ENCODE measurements around the gene NUDT8.

NUDT8 gene

GRCh38 chr11:67586568-67587250 is 43.0 kb downstream of the NUDT8 start:
- no peak for DNase-seq

- DNase-seq: peak in 1 of 3 experiments; percentile 22
Measured at GRCh38 chr11:67585911-67586310, 43.8 kb downstream of the NUDT8 start.

DNA sequence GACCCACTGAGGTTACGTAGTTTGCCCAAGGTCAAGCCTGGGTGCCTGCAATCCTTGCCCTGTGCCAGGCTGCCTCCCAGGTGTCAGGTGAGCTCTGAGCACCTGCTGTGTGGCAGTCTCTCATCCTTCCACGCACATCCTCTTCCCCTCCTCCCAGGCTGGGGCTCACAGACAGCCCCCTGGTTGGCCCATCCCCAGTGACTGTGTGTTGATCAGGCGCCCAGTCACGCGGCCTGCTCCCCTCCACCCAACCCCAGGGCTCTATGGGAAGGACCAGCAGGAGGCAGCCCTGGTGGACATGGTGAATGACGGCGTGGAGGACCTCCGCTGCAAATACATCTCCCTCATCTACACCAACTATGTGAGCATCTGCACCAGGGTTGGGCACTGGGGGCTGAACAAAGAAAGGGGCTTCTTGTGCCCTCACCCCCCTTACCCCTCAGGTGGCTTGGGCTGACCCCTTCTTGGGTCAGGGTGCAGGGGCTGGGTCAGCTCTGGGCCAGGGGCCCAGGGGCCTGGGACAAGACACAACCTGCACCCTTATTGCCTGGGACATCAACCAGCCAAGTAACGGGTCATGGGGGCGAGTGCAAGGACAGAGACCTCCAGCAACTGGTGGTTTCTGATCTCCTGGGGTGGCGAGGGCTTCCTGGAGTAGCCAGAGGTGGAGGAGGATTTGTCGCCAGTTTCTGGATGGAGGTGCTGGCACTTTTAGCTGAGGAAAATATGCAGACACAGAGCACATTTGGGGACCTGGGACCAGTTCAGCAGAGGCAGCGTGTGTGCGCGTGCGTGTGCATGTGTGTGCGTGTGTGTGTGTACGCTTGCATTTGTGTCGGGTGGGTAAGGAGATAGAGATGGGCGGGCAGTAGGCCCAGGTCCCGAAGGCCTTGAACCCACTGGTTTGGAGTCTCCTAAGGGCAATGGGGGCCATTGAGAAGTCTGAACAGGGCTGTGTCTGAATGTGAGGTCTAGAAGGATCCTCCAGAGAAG is 44.6 kb downstream of the NUDT8 start:
- peak in 2 of 3 experiments; percentile 34 to 58 for DNase-seq

DNA sequence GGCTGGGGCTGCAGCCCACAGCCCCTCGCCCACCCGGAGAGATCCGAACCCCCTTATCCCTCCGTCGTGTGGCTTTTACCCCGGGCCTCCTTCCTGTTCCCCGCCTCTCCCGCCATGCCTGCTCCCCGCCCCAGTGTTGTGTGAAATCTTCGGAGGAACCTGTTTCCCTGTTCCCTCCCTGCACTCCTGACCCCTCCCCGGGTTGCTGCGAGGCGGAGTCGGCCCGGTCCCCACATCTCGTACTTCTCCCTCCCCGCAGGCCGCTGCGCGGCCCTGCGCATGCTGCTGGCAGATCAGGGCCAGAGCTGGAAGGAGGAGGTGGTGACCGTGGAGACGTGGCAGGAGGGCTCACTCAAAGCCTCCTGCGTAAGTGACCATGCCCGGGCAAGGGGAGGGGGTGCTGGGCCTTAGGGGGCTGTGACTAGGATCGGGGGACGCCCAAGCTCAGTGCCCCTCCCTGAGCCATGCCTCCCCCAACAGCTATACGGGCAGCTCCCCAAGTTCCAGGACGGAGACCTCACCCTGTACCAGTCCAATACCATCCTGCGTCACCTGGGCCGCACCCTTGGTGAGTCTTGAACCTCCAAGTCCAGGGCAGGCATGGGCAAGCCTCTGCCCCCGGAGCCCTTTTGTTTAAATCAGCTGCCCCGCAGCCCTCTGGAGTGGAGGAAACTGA is 45.4 kb downstream of the NUDT8 start:
- DNase-seq: peak; percentile 22 to 85 (median 82)

- peak; percentile 63 to 96 (median 94) for DNase-seq
Measured at GRCh38 chr11:67583247-67584204, 46.2 kb downstream of the NUDT8 start, which contains the start of gene GSTP1. Gene GSTP1, plus strand, starts transcription at chr11:67583812. Its CDS starts 32 bp downstream, at chr11:67583844.

DNA sequence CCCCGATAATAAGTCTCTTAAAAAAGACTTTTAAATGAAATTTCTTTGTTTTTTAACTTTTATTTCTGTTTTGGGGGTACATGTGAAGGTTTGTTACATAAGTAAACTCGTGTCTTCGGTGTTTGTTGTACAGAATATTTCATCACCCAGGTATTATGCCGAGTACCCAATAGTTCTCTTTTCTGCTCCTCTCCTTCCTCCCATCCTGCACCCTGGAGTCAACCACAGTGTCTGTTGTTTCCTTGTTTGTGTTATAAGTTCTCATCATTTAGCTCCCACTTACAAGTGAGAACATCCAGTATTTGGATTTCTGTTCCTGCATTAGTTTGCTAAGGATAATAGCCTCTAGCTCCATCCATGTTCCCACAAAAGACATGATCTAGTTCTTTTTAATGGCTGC is 47.7 kb downstream of the NUDT8 start:
- peak in 1 of 3 experiments; percentile 70 for DNase-seq

- peak in 2 of 3 experiments; percentile 38 to 70 for DNase-seq
Measured at GRCh38 chr11:67581469-67581868, 48.3 kb downstream of the NUDT8 start.

DNA sequence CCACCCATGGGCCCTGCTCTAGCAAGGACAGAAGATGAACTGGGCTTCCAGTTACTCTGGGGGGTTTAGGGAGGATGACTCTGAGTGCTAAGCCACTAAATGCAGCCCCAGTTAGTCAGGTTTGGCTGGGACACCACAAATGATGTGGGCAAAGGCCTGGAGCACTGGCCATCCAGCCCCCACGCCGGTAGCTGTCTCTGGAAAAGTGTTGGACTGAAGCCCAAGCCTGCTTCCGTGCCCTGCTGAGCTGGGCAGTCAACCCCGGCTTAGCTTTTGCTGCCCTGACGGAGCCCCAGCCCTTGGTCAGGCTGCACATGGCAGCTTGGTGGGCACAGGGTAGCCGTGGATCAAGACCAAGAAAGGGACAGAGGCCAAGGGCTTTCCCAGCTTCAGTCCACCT is 51.8 kb downstream of the NUDT8 start:
- no peak for DNase-seq
